Measurements from ENCODE around the gene TEX22.

TEX22 gene

GRCh38 chr14:105420101-105420973, 22.0 kb downstream of the TEX22 start:
- DNase-seq (ENCODE audit: low read depth in 2 of 2) = no peak

DNA sequence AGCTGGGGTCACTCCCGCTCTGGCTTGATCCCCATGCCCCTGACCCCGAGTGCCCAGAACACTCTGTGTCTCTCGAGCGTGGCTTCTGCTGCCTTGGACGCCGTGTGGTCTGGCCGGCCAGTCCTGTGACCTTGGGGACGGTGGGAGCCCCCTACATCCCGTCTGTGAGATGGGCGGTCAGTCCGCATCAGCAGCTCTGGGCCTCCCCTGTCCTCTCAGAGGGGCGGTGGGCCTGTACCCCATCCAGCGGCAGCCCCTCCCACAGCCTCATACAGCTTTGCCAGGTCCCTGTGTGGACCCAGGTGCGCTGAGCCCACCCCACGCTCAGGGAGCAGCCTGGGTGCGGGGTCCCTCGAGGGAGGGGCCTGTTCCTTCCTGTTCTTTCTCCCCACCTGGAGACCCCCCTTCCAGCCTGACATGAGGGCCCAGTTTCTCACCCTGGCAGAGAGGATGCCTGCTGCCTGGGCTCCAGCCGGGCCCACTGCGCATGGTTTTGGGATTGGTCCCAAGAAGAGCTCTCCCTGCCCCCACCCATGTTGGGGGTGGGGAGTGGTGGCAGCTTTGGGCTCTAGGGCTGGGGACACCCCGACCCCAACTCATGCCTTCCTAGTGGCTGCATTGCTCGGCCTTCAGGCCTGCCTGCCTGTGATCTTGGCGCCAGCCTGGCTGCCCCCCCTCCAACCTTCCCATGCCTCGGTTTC, 22.8 kb downstream of the TEX22 start:
- no peak for DNase-seq (ENCODE audit: low read depth in 2 of 2)

DNA sequence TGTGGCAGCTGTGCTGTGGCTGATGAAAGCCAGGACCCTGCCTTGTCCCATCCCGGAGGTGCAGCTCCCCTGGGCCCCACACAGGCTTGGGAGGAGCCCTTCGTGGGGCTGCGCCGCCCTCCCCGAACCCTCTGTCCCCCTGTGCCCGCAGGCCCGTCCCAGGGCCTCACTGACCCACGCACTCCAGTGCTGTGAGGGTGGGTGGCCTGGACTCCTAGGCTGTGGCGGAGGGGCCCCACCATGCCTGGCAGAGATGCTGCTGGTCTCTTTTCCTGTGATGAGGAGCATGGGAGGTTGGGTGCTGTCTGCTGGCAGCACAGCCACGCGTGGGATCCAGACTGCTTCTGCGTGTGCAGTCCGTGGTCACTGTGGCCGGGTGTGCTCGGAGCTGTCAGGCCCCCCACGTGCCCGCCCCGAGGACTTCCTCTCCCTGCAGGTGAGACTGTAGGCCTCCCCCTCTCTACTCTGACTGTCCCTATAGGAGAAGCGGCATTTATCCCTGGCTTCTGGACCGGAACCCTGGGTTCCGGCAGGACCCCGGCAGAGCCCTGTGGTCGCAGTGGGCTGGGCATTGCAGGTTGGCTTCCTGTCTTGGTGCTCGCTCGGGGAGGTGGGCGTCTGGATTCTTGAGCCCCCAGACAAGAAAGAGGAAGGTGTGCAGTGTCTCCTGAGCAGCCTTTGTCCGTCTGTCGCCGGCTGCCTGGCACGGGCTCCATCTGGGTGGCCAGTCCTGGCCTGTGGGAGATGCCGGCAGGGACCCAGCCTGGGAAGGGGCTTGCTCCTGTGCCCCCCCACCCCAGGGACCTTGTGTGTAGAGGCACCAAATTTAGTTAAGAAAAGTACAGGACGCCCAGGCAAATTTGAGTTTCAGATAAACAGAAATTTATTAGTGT, 23.6 kb downstream of the TEX22 start:
- no peak for DNase-seq (ENCODE audit: low read depth in 2 of 2)

- DNase-seq (ENCODE audit: low read depth in 2 of 2) = no peak
Measured at GRCh38 chr14:105422695-105423487, 24.6 kb downstream of the TEX22 start.

DNA sequence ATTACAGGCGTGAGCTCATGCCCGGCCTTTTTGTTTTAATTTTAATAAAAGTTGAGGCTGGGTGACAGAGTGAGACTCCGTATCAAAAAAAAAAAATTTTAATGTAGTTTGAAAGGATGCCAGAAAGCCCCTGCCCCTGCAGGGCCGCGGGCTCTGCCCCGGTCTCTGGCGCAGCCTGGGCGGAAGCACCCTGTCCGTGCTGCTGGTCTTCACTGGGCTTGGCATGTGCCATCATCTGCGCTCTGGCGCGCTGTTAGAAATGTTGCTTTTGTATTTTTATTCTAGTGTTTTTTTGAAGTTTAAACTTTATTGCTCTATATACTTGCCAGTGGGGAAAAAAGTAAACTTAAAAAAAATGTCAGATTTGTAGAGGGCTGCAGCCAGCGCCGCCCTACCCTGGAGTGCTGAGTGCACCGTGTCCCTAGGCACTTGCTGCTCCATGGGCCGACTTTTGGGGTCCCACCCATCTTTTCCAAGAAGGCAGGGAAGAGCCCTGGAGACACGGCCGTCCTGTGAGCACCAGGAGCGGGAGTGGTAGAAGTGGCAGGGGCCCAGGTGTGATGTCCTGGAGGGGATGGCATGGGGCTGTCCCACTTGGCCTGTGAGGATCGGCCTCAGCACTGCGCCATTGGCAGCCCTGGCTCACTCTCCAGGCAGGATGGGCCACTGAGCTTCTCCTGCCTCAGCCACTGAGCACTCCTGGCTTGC, 25.3 kb downstream of the TEX22 start:
- DNase-seq (ENCODE audit: low read depth in 2 of 2) = no peak

GRCh38 chr14:105424861-105425260, 26.5 kb downstream of the TEX22 start:
- DNase-seq (ENCODE audit: low read depth in 2 of 2) = no peak

- DNase-seq (ENCODE audit: low read depth in 2 of 2) = no peak
Measured at GRCh38 chr14:105425823-105426247, 27.5 kb downstream of the TEX22 start.

GRCh38 chr14:105426416-105427130, 28.2 kb downstream of the TEX22 start:
- DNase-seq (ENCODE audit: low read depth in 2 of 2) = no peak

DNA sequence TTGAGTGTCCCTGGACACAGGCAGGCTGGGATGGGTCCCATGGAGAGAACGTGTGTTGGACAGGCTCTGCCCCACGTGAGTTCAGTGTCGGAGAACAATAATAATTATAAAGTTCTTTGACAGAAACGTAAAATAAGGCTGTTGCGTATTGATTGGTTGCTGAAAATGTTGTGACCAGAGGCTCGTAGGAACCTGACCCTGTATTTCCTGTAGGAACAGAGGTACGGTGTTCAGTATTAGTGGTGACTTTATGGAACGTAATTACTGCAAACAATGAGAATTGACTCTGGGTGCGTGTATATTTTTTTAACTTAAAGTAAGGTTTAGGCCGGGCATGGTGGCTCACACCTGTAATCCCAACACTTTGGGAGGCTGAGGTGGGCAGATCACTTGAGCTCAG, 29.1 kb downstream of the TEX22 start:
- no peak for DNase-seq (ENCODE audit: low read depth in 2 of 2)

DNA sequence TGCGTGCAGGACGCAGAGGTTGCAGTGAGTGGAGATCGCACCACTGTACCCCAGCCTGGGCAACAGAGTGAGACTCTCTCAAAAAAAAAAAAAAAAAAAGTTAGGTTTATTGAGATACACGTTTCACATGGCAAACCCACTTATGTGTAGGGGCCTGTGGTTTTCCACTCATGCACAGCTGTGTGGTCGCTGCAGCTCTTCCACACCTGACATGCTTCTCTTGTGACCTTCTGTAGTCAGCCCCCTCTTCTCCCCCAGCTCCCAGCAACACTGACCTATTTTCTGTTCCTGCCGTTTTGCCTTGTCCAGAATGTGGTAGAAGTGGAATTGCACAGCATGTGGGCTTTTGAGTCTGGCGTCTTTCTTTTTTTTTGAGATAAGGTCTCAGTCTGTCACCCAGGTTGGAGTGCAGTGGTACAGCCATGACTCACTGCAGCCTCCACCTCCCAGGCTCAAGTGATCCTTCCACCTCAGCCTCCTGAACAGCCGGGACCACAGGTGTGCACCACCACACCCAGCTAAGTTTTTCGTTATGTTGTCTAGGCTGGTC, 29.7 kb downstream of the TEX22 start:
- no peak for DNase-seq (ENCODE audit: low read depth in 2 of 2)

DNA sequence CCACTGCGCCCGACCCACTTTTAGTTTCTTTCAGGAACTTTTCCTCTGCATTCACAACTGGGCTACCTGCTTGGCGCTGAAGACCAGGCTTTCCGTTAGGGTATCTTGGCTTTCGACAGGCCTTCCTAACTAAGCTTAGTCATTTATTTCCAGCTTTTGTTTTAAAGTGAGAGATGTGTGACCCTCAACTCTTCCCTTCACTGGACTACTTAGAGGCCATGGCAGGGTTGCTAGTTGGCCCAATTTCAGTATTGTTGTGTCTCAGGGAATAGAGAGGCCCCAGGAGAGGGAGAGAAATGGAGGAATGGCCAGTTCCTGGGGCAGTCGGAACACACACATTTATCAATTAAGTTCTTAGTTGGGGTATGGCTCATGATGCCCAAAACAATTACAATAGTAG, 31.7 kb downstream of the TEX22 start:
- DNase-seq (ENCODE audit: low read depth in 2 of 2) = no peak

GRCh38 chr14:105430565-105430964, 32.2 kb downstream of the TEX22 start:
- no peak for DNase-seq (ENCODE audit: low read depth in 2 of 2)

DNA sequence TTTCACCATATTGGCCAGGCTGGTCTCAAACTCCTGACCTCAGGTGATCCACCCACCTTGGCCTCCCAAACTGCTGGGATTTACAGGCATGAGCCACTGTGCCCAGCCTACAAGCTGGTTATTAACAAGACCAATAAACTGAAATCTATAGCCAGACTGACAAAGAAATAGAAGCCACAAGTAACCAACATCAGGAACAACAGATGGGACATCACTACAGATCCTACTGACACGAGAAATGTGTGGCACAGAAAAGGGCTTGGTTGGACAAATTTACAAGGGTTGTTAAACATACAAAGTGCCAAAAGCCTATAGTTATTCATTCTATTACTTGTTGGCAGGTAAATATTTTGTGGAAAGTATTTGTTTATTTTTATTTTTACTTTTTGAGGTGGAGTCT, 32.9 kb downstream of the TEX22 start:
- DNase-seq (ENCODE audit: low read depth in 2 of 2) = no peak

DNA sequence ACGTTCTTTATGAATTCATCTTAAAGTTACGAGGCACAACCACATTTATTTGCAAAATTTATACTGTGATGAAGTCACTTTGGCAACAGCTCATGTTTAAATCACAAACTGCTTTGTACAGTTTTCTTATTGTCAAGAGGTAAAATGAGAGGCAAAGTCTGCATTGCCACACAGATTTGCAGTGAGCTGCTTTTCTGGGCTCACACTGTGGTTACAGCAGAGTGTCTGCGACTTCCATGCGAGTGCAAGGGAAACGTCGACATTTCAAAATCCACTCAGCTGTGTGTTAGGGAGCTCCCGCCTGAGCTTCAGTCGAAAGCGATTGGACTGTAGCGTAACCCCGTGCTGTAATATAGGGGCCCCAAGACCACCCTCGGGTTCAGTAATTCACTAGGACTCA, 34.3 kb downstream of the TEX22 start:
- DNase-seq (ENCODE audit: low read depth in 2 of 2) = no peak

- no peak for DNase-seq (ENCODE audit: low read depth in 2 of 2)
Measured at GRCh38 chr14:105433161-105433605, 34.8 kb downstream of the TEX22 start.

GRCh38 chr14:105436402-105436801, 38.1 kb downstream of the TEX22 start:
- DNase-seq (ENCODE audit: low read depth in 2 of 2) = no peak

- no peak for DNase-seq (ENCODE audit: low read depth in 2 of 2)
Measured at GRCh38 chr14:105436891-105437722, 38.8 kb downstream of the TEX22 start.

DNA sequence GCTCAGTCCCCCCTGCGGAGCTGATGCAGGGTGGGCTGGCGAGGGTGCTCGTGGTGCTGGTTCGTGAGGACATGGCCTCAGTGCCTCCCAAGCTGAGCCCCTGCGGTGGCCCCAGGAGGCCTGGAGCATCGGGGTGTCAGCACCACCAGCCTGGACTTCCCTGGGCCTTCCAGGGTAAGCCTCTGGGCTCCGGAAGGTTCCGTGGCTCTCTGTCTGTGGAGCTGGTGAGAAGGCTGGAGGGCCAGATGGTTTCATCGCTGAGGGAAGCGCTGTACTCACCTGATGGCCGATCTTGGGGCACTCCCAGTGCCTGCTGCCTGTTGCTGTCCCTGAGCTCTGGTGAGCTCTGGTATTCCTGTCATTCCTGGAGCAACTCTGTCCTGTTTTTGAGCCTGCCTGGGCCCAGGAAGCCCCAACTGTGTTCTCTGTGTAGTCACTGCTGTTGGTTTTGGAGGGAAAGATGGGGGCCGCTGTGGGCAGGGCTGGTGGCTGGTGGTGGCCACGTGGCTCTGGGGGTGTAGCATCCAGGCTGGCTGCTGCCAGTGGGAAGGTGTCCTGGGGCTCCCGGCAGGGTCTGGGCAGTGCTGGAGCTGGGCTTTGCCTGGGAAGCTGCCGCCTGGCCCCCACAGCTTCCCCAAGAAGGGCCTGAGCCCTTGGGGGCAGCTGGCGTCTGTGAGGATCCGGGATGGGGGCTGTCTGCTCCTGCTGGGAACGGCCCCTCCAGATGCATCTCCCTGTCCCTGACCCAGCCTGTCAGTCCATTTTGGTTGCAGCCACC, 39.6 kb downstream of the TEX22 start:
- DNase-seq (ENCODE audit: low read depth in 2 of 2) = no peak

All from stimulated activated CD8-positive, alpha-beta memory T cell treated with anti-CD3 and anti-CD28 coated beads, Interleukin-2, amount 100 ng/mL, for 48 hours (primary cell).